Activated CD8-positive, alpha-beta memory T cell treated with anti-CD3 and anti-CD28 coated beads, Interleukin-2, amount 50 U/mL, for 1 hour (primary cell): ENCODE measurements around the gene PDCD11.

ENCODE experiments used
- DNase-seq: peaks from one replicate; pipeline ENCODE4 v3.0.0-alpha.2; 2020; ENCODE audit errors: extremely low read depth

PDCD11 gene

GRCh38 chr10:103449208-103450144 is 53.0 kb downstream of the PDCD11 start:
- no peak for DNase-seq

- no peak for DNase-seq
Observed at GRCh38 chr10:103450201-103450695, 53.8 kb downstream of the PDCD11 start.

DNA sequence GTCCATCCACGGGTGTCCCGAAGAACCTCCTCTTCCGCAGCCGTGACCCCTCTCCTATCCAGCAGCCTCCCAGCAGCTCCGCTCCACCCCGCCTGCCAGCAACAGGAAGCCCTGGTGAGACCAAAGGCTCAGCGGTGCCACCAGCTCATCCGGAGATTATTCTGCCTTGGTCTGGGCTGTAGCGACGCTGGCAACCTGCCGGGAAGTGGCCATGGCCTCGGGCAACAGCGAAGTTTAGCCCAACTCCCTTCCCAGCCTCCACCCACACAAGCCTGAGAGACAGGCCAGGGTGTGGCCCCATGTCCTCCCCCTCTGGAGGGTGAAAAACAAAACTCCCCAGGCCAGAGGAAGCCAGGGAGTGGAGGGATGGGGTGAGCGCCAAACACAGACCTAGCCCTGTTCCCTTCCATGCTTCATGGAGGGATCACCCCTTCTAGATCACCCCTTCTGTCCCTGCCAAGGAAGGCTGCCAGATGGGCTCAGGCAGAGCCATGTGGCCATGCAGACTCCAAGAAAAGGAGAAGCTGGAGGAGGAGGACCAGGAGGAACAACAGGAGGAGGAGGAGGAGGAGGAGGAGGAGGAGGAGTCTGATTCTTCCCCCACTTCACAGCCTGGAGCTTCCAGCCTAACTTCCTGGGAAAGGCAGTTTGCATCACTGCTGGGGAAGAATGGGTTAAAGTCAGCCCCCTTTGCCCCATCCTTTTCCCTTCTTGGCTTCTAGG is 54.8 kb downstream of the PDCD11 start:
- DNase-seq, result no peak

DNA sequence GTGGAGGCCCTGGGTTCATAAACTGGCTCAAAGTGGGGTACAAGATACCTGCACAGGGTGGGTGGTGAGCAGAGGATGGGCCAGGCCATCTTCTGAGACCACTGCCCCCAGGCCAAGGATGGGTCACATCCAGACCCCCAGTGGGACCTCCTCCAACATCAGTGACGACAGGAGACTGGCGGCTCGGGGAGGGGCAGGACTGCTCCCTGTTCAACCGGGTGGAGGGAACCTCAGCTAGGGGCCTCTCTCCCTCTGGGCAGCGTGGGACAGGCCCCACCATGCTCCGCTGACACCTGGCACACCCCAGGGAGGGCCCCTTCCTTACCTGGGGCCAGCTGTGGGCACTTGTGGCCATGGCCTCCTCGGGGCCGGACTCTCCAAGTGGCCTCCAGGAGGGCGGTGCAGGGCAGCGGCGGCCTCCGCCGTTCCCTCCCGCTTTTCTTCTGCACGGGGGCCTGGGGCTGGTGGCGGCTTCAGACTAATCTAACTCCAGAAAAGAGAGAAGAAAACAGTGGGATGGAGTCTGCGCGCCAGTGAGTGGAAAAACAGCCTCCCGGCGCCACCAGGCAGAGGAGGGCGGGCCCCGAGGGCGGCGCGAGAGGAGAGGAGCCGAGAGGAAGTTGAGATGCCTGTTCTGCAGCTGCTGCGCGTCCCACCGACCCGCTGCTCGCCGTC is 55.5 kb downstream of the PDCD11 start, which contains the start of gene CALHM2:
TSS of gene CALHM2 (minus strand) at position 540 of the 675 bp plus-strand sequence. CDS start 2,429 bp downstream, outside the sequence.
- peak; percentile 9 for DNase-seq

GRCh38 chr10:103452506-103453230 is 56.2 kb downstream of the PDCD11 start:
- DNase-seq, result no peak

DNA sequence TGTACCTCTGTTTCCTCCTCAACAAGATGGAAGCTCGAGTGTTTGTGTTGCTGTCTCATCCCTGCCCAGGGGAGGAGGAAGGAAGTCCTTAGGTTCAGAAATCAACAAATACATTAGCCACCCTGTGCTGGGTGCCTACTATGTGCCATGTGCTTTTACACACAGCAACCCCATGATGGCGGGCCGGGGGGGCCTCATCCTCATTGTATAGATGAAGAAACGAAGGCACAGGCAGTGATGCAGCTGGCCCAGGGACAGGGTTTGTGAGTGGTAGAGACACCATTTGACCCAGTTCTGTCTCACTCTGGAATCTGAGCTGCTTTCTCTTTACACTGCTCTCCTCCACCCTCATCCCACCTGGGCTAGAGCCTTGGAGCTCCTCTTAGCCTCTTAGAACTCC is 57.6 kb downstream of the PDCD11 start:
- DNase-seq, result no peak

- no peak for DNase-seq
Observed at GRCh38 chr10:103455235-103455634, 58.8 kb downstream of the PDCD11 start.

DNA sequence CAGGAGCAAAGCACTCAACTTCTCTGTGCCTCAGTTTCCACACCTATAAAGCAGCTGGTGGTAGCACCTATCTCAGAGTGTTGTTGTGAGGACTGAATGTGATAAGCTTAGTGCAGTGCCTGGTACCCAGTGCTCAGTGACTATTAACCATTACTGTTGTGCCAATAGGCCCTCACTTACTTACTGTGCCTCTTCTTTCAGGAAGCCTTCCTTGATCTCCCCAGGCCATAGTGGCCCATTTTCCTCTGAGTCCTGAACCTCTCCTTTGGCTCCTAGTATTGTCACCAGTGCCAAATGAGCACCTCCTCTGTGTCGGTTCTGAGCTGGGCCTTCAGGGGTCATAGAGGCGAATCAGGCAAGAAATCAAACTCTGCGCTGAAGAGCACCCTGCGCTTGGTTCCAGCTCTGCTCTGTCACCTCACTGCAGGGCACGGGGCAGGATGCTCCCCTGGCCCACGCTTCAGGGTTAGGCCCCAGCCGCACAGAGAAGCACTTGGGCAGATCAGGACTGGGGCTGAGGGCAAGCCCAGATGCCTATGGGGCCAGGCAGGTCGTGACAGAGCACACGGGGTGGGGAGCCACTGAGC is 59.7 kb downstream of the PDCD11 start:
- DNase-seq, result no peak

DNA sequence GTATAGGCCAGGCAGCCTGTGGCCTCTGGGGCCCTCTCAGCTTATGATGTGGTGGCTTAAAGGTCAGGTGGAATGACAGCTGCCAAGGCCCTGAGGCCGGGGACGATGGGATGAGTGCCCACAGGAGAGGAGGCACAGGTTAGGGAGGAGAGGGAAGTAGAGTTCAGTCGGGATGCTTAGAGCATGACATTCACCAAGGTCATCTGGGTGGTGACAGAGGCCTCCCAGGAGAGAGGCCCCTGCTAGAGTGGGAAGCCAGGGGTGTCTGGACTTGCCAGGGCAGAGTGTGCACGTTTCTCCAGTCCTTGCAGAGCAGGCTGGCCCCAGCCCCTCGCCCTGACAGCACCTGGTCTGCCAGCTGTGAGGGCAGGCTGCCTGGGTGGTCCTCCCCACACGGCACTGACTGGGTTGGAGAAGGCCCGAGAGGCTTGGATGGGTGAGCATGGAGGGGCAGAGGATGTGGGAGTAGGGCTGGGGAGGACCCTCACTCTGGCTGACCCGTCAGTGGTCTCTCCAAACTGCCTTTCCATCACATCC is 60.8 kb downstream of the PDCD11 start:
- DNase-seq, result no peak

GRCh38 chr10:103457896-103458583 is 61.6 kb downstream of the PDCD11 start:
- no peak for DNase-seq

DNA sequence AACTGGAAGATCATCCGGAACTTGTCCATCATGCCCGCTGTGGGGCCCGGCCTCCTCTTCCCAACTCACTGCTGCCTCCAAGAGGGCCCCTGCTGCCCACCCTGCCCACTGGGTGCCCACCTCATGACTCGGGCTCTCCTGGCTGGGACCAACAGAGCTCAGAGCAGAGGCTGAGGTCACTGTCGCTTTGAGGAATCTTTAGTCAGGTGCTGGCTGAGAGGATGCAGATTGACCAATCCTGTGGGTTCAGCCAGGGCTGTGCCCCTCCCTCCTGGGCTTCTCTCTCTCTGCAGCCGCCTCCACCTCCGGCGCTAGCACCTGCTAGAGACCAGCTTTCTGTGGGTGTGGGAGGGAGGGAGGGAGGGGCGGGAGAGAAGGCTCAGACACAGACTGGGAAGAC is 62.3 kb downstream of the PDCD11 start, which contains the start of gene CALHM1:
TSS of gene CALHM1 (minus strand) at position 181 of the 400 bp plus-strand sequence. CDS start at position 32, 149 bp downstream.
- no peak for DNase-seq

DNA sequence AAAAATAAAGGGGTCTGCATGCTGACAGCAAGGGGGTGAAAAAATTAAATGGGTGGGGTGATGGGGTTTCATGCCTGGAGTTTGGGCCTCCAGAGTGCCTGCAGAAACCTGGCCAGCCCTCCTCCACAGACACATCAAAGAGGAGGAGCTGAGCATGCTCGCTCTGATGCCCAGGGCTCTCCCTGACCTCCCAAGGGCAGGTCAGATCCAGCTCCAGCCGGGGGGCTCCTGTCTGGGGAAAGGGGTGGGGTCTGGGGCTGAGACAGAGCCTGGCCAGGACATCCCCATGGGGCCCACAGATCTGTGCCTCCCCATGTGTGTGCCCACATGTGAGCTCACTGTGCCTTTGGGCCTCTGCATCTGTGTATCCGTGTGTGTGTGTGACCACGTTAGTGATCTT is 63.2 kb downstream of the PDCD11 start:
- no peak for DNase-seq

DNA sequence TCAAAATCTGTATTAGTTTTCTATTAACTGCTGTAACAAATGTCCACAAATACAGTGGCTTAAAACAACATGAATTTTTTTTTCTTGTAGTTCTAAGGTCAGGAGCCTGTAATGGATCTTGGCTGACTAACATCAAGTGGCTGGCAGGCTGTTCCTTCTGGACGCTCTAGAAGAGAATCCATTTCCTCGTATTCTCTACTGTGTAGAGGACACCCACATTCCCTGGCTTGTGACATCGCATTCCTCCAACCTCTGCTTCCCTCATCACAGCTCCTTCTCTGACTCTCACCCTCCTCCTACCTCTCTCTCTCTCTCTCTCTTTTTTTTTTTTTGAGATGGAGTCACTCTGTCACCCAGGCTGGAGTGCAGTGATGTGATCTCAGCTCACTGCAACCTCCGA is 67.1 kb downstream of the PDCD11 start:
- no peak for DNase-seq

- no peak for DNase-seq
Observed at GRCh38 chr10:103465411-103466179, 69.2 kb downstream of the PDCD11 start.

GRCh38 chr10:103466734-103467133 is 70.3 kb downstream of the PDCD11 start:
- DNase-seq, result no peak

DNA sequence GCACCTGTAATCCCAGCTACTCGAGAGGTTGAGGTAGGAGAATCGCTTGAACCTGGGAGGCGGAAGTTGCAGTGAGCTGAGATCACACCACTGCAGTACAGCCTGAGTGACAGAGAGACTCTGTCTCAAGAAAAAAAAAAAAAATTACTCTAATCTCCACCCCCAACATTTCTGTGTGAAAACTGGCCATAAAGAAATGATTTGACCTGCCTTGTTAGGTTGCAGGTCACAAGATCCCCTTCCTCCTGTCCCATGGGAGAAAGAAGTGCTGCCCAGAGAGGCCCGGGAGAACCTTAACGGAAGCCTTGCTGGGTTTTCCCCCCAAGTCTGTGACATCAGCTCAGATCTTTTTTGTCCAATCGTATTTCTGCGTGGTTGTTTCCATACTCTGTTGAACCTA is 71.0 kb downstream of the PDCD11 start:
- DNase-seq, result no peak

DNA sequence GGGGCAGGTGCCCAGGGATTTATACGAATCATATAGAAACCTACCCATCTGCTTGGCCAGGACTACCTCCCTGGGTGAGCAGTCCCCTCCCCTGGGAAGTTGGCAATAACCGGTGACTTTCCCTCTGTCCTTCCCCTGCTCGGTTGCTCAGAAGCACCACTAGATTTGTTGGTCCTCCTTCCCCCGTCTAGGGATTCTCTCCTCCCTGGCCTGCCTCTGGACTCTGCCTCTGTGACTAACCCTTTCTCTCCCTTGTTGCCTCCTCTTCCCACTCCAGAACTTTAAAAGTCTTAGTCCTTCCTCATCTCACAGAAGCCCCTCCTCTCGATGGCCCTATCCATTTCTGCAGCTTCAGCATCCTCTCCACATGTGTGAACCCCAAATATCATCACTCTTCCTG is 72.8 kb downstream of the PDCD11 start:
- no peak for DNase-seq

DNA sequence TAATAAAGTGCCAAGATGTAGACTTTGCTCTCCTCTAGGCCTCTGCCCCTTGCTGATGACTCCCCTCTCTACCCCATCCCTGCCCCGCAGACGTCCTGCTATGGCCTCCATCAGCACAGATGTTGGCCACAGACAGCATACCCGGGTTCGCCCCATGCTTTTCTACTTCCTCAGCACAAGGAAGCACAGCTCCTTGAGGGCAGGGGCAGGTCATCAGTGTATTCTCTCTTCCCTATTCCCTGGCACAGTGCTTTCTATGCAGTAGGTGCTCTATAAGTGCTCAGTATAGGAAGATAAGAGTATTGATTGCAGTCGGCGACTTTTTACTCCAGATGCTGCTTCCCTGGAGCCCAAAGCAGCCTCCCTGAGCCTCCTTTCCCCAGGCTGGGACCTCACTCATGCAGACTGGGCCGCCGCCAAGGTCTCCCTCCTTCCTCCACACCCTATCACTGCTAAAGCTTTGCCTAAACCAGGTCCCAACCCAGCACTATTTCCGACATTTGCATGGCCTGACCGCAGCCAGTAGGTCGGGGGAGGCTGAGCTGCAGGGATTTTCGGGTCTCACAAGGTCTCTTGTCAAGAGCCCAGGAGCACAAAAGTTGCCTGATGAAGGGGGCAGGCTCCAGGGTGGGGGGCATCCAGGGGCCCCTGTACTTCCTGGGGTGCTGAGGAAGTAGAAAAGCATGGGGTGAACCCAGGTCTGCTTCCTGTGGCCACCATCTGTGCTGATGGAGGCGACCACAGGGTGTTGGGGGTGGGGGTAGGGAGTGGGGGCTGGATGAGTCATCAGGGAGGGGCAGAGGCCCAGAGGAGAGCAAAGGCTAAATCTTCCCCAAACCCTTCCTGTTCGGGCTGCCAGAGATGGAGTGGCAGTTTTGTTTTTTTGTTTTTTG is 74.6 kb downstream of the PDCD11 start:
- peak; percentile 38 for DNase-seq
